Mucosa of stomach (tissue), 1 donor: Measurements from ENCODE around the gene GABBR2.

Source experiments
- H3K27me3 ChIP-seq: one replicate; pipeline ENCODE4 v1.7.0; 2013; ENCODE audit warnings: mild to moderate bottlenecking, low read length; ENCODE audit not compliant: control insufficient read depth, insufficient read depth
- H3K36me3 ChIP-seq: one replicate; pipeline ENCODE4 v1.7.0; 2013; ENCODE audit warnings: low read length; ENCODE audit not compliant: control insufficient read depth, insufficient read depth
- H3K4me1 ChIP-seq: one replicate; pipeline ENCODE4 v1.7.0; 2013; ENCODE audit warnings: mild to moderate bottlenecking, low read length; ENCODE audit not compliant: control insufficient read depth, insufficient read depth
- H3K4me3 ChIP-seq: one replicate; pipeline ENCODE4 v1.7.0; 2013; ENCODE audit warnings: low read length
- H3K9ac ChIP-seq: one replicate; pipeline ENCODE4 v1.7.0; 2013; ENCODE audit warnings: mild to moderate bottlenecking, low read length, moderate library complexity
- H3K9me3 ChIP-seq: one replicate; pipeline ENCODE4 v1.7.0; 2013; ENCODE audit warnings: mild to moderate bottlenecking, low read length, moderate library complexity; ENCODE audit not compliant: control insufficient read depth
- donor health status: Pancreatic carcinoma.

The GABBR2 gene

DNA sequence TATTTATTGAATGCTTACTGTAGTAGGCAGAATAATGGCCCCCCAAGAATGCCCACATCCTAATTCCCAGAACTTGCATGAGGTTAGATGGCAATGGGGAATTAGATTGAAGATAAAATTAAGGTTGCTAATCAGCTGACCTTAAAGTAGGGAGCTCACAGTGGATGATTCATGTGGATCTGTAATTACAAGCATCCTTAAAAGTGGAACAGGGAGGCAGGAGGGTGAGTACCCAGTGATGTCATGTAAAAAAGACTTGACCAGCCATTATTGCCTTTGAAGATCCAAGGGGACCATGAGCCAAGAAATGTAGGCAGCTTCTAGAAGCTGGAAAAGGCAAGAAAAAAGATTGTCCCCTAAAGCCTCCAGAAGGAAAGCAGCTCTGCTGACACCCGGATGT is 71.4 kb downstream of the GABBR2 start:
- H3K4me1 ChIP-seq = peaks cover 8% of the 10 kb centered on the region
- no peak overlapping the region for H3K4me3 ChIP-seq
- H3K9me3 ChIP-seq = no peaks in the 10 kb centered on the region
- no peaks in the 10 kb centered on the region for H3K36me3 ChIP-seq
- H3K27me3 ChIP-seq = no peaks in the 10 kb centered on the region
- no peak overlapping the region for H3K9ac ChIP-seq

DNA sequence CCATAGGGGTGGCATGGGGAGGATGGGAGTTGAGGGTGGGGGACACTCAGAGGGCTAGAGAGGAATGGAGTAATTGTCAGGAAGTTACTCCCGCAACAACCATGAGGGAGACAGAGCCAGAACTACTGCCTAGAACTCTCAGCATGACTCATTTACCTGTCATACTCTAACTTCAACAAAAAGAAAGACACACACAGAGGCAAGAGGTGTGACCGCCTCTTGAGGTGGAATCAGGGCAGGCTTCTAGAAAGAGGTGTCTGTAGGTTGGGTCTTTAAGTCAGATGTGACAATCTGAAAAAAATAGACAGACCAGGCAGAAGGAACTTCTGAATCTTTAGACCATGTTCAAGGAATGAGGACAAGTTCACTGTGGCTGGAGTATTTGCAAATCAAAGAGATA is 73.4 kb downstream of the GABBR2 start:
- H3K9me3 ChIP-seq = no peaks in the 10 kb centered on the region
- no peak overlapping the region for H3K9ac ChIP-seq
- no peak overlapping the region for H3K4me3 ChIP-seq
- no peaks in the 10 kb centered on the region for H3K36me3 ChIP-seq
- no peaks in the 10 kb centered on the region for H3K27me3 ChIP-seq
- peaks cover 8% of the 10 kb centered on the region for H3K4me1 ChIP-seq

DNA sequence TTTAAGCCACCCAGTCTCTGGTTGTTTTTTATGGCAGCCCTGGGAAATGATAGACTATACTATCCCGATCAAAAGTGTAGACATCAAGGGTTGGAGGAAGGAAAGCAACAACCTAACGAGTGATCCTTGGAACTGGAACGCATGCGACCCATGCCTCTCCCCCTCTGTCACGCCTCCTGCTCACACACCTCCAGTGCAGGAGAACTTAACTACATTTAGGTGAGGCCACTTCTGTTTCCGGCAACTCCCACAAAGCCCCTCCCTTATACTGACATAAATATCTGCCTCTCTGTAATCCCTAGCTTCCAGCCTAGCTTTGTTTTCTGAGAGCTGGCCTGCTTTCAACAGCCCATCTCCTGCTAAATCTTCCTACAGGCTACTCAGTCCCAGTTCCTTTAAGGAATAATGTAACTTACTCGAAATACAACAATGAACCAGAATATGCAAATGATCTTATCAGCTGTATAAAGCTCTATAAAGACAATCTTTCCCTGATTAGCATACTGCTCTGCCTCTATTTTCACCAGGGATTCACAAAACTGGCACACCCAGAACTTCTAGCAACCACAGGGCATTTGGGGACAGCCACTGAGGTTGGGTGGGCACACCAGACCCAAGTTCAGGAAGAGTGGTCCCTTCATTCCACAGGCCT is 73.9 kb downstream of the GABBR2 start:
- Histone ChIP-seq H3K36me3 (no peaks in the 10 kb centered on the region), H3K9me3 (no peaks in the 10 kb centered on the region), H3K4me1 (peaks cover 8% of the 10 kb centered on the region), H3K9ac (no peak overlapping the region), H3K4me3 (no peak overlapping the region), H3K27me3 (no peaks in the 10 kb centered on the region)

DNA sequence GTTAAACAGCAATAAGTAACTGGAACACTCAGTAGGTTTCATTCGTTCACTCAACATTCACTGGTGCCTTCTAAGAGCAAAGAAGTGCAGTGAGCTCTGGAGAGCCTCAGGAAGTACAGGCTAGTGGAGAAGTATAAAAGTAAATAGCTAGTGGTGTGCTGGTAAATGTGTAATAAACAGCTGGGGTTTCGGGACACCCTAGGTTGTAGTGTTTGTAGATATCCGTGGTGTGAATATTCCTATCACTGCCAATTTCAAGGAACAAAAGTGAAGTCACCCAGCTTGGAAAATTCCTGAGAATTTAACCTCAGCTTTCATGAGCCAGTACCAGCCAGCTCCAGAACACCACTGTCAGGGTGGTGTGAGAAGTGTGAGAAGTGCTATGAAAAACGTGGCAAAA is 75.9 kb downstream of the GABBR2 start:
- Histone ChIP-seq H3K9me3 (no peaks in the 10 kb centered on the region), H3K27me3 (no peaks in the 10 kb centered on the region), H3K36me3 (no peaks in the 10 kb centered on the region), H3K9ac (no peak overlapping the region), H3K4me3 (no peak overlapping the region), H3K4me1 (peaks cover 8% of the 10 kb centered on the region)

DNA sequence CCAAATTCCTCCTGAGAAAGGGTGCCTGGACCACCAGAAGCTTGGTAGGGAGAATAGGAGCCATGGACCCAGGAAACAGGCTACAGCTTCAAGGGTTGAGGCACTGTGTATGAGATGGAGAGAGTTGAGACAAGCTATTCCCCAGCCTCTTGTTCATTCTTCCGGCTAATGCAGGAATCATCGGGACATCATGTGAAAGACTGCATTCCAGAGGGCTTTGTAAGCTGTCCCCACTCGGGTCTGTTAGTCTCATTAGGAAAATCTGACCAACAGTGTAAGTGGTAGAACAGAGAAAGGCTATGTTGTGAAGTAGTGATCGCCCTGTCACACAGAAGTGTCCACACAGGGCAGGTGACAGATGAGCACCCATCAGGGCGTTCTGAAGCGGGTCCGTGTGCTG is 81.4 kb downstream of the GABBR2 start:
- H3K9me3 ChIP-seq = no peaks in the 10 kb centered on the region
- H3K9ac ChIP-seq = no peak overlapping the region
- no peak overlapping the region for H3K4me3 ChIP-seq
- H3K4me1 ChIP-seq = no peaks in the 10 kb centered on the region
- H3K36me3 ChIP-seq = no peaks in the 10 kb centered on the region
- peaks cover 9% of the 10 kb centered on the region for H3K27me3 ChIP-seq

DNA sequence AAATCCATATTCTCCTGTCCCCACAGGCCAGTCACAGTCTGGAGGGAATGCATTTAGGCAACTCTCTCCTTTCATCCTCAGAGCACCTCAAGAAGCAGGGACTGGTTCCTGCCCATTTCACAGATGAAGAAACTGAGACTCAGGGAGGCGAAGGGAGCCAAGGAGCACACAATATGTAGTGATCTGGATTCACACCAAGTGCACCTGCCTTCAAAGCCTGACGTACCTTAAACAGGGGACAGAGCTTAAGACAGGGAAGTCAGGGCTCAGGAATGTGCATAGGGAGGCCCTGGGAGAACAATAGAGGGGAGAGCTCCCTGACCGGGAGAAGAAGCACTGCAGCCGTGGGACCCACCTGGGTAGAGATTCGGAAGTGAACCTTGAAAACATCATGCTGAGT is 83.0 kb downstream of the GABBR2 start:
- Histone ChIP-seq H3K27me3 (peaks cover 9% of the 10 kb centered on the region), H3K9me3 (no peaks in the 10 kb centered on the region), H3K4me3 (no peak overlapping the region), H3K36me3 (no peaks in the 10 kb centered on the region), H3K4me1 (no peaks in the 10 kb centered on the region), H3K9ac (no peak overlapping the region)

DNA sequence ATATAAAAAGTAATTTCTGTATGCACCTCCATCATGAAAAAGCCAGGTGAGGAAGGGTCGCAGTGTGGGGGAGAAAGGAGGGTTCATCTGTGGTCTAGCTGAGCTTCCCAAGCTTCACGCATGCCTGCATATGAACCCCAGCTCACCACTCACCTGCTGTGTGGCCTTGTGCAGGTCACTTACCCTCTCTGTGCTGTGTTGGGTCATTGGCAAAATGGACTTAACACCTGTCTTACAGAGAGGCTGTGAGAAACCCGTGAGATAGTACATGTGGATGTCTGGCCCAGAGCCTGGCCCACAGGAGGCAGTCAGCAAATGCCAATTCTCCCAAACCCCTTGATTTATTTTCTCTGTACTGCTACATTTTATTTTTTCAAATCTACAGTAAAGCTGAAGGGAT is 88.9 kb downstream of the GABBR2 start:
- H3K4me1 ChIP-seq = no peaks in the 10 kb centered on the region
- H3K4me3 ChIP-seq = no peak overlapping the region
- no peaks in the 10 kb centered on the region for H3K36me3 ChIP-seq
- H3K27me3 ChIP-seq = peaks cover 3% of the 10 kb centered on the region
- no peak overlapping the region for H3K9ac ChIP-seq
- no peaks in the 10 kb centered on the region for H3K9me3 ChIP-seq

DNA sequence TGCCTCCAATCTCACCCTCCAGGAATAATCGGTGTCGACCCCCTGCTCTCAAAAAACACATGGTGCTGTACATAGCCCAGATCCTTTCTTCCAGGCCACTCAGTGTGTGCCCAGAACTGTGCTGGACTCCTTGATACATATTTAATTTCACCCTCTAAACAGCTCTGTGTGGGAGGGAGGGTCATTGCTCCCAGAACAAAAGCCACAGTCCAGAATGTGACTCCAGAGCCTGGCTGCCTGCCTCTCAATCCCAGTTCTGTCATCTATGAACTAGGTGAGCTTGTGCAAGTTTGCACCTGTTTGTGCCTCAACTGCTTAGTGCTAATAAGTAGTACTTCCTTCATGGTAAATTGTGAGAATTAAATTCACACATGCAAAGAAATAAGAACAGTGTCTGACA is 93.1 kb downstream of the GABBR2 start:
- no peaks in the 10 kb centered on the region for H3K4me1 ChIP-seq
- H3K27me3 ChIP-seq = no peaks in the 10 kb centered on the region
- H3K9me3 ChIP-seq = no peaks in the 10 kb centered on the region
- H3K9ac ChIP-seq = no peak overlapping the region
- no peaks in the 10 kb centered on the region for H3K36me3 ChIP-seq
- no peak overlapping the region for H3K4me3 ChIP-seq

DNA sequence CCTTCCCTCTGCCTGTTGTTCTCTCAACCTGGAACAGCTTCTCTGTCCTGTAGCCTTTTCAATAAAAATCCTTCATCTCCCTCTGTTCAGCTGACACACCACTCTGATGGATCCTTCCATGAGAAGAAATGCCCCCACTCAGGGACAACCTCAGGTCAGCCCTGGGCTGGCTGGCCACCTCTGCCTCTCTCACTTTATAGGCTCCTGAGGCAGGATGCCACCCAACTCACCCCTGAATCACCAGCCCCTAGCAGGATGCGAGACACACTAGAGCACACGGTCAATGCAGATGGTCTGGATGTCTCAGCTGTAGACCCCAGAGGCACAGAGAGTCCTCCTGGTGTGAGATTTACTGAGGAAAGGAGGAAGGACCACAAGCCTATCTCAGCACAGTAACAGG is 93.8 kb downstream of the GABBR2 start:
- no peaks in the 10 kb centered on the region for H3K9me3 ChIP-seq
- H3K9ac ChIP-seq = no peak overlapping the region
- no peak overlapping the region for H3K4me3 ChIP-seq
- no peaks in the 10 kb centered on the region for H3K27me3 ChIP-seq
- H3K36me3 ChIP-seq = no peaks in the 10 kb centered on the region
- H3K4me1 ChIP-seq = no peaks in the 10 kb centered on the region

DNA sequence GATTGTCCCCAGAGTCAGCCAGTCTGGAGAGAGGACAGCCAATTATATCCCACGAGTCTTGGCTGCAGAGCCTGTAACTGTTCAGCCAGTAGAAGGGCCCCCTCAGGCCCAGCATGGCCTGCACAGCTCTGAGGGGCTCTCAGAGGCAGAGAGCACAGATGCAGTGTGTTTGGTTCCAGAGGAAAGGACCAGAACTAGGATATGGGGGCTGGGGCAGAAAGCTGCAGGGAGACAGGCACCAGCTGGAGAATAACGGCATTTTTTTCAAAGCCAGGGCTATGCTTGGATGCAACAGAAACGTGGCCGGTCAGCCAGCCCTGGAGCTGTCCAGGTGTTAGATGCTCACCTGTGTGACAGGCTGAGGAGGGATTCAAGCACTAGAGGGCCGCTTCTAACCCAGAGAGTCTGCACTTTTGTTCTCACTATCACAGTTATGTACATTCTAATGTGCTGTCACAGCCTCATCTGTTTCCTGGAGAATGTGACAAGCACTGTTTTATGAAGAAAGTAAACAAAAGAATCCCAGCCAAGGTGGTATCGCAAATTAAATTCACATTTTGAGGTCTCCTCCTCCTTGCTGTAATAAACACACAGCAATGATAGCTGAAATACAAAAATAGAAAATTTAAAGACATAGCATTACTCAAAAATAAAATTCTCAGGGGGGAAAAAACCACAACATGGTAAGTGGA is 96.5 kb downstream of the GABBR2 start:
- no peak overlapping the region for H3K4me3 ChIP-seq
- no peaks in the 10 kb centered on the region for H3K27me3 ChIP-seq
- no peaks in the 10 kb centered on the region for H3K9me3 ChIP-seq
- no peaks in the 10 kb centered on the region for H3K4me1 ChIP-seq
- H3K36me3 ChIP-seq = no peaks in the 10 kb centered on the region
- H3K9ac ChIP-seq = no peak overlapping the region

DNA sequence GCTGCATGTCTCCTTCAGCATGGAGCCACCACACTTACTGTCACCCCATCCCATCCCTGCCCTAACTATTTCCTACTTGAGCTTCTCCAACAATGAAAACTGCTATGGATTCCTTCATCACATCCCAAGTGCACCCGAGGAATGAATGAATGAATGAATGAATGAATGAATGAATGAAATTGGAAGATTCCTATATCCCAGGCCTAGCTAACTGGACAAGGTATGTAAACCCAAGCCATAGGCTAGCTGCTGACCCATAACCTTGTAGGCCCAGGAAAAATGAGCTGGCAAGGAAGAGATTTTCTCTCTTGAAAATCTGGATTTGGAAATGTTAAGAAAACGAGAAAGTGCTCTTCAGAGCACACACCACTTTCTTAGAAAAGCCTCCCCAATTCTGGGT is 97.4 kb downstream of the GABBR2 start:
- no peaks in the 10 kb centered on the region for H3K27me3 ChIP-seq
- H3K4me3 ChIP-seq = no peak overlapping the region
- no peaks in the 10 kb centered on the region for H3K9me3 ChIP-seq
- no peaks in the 10 kb centered on the region for H3K4me1 ChIP-seq
- H3K36me3 ChIP-seq = no peaks in the 10 kb centered on the region
- no peak overlapping the region for H3K9ac ChIP-seq

DNA sequence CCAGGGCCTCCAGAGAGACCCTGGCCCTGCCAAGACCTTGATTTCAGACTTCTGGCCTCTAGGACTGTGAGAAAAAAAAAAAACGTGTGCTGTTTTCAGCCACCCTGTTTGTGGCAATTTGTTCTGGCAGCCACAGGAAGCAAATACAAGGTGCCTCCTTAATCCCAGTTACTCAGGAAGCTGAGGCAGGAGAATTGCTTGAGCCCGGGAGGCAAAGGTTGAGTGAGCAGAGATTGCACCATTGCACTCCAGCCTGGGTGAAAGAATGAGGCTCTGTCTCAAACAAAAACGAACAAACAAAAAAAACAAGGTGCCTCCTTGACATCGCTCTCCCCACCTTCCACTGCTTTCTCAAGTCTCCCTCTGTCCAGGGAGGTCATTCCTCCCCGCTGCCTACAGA is 98.0 kb downstream of the GABBR2 start:
- Histone ChIP-seq H3K4me3 (no peak overlapping the region), H3K36me3 (no peaks in the 10 kb centered on the region), H3K9ac (no peak overlapping the region), H3K4me1 (no peaks in the 10 kb centered on the region), H3K27me3 (no peaks in the 10 kb centered on the region), H3K9me3 (no peaks in the 10 kb centered on the region)

DNA sequence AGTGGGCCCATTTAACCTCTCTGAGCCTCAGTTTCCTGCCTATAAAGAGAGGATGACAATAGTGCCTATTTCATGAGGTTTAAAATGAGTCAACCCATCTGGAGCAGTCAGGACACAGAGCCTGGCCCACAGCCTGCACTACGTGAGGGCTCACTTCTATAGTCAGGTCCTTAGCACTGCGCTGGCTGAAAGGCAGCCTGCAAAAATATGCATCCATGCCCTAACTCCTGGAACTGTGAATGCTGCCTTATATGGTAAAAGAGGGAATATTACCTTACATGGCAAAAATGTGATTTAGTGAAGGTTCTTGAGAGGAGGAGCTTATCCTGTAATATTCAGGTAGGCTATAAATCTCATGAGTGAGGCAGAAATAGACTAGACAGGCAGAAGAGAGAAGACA is 98.5 kb downstream of the GABBR2 start:
- no peaks in the 10 kb centered on the region for H3K4me1 ChIP-seq
- H3K27me3 ChIP-seq = no peaks in the 10 kb centered on the region
- H3K4me3 ChIP-seq = no peak overlapping the region
- H3K9ac ChIP-seq = no peak overlapping the region
- no peaks in the 10 kb centered on the region for H3K9me3 ChIP-seq
- H3K36me3 ChIP-seq = no peaks in the 10 kb centered on the region
